CD4-positive, CD25-positive, alpha-beta regulatory T cell (primary cell): ENCODE measurements around the gene NOX3. TPM values are rescaled to one million over a fixed set of nuclear protein-coding genes. Genes with fewer than 3 reads are reported as not detected.
"Not testable (repeated sequence)": the region's sequence is repeated elsewhere in the genome, so short reads cannot be mapped to it uniquely, and the experiment has no call there.

Experiments used
- ATAC-seq, 2 donors: fragments of 150-1000 bp; cut with Tn5 transposase; one replicate each; pipeline ENCODE4 v1.10.0; 2021; ENCODE audit warnings: low read depth in 2 of 2, moderate number of reproducible peaks in 2 of 2, moderate library complexity in 1 of 2
- DNase-seq, 3 donors: peaks; one replicate each; pipeline versions ENCODE4 v3.0.0 to v3.0.0-alpha.2; 2012 to 2022; ENCODE audit warnings: mixed read lengths in 1 of 3
- H3K27ac ChIP-seq: one replicate; pipeline ENCODE4 v1.7.0; 2013; ENCODE audit warnings: mild to moderate bottlenecking, low read length; ENCODE audit not compliant: insufficient read depth, poor library complexity, severe bottlenecking
- H3K27me3 ChIP-seq: one replicate; pipeline ENCODE4 v1.7.0; 2013; ENCODE audit warnings: low read length; ENCODE audit not compliant: control insufficient read depth, insufficient read depth
- H3K36me3 ChIP-seq: one replicate; pipeline ENCODE4 v1.7.0; 2013; ENCODE audit warnings: mild to moderate bottlenecking, low read length, moderate library complexity; ENCODE audit not compliant: control insufficient read depth, insufficient read depth
- H3K4me1 ChIP-seq: 2 replicates; pipeline ENCODE4 v1.7.0; 2013; ENCODE audit warnings: mild to moderate bottlenecking, low read length; ENCODE audit not compliant: insufficient read depth, control insufficient read depth, poor library complexity, severe bottlenecking
- H3K4me3 ChIP-seq: one replicate; pipeline ENCODE4 v1.7.0; 2013; ENCODE audit warnings: low read depth, mild to moderate bottlenecking, low read length, moderate library complexity
- H3K9me3 ChIP-seq, 2 experiments: 1 replicate in 1 of 2; 2 replicates in 1 of 2; pipeline ENCODE4 v1.7.0; 2013; ENCODE audit warnings: low read length in 2 of 2, mild to moderate bottlenecking in 1 of 2, moderate library complexity in 1 of 2; ENCODE audit not compliant: control insufficient read depth in 2 of 2
- H3K27ac Mint-ChIP-seq, 3 donors: one replicate each; pipeline ENCODE4 v1.8.0; 2020 to 2022; ENCODE audit warnings: mild to moderate bottlenecking in 3 of 3, mixed read lengths in 3 of 3, moderate library complexity in 2 of 3
- H3K27me3 Mint-ChIP-seq: one replicate; pipeline ENCODE4 v1.8.0; 2022; ENCODE audit warnings: mild to moderate bottlenecking, mixed read lengths
- H3K36me3 Mint-ChIP-seq: one replicate; pipeline ENCODE4 v1.8.0; 2020; ENCODE audit warnings: mixed read lengths
- H3K4me1 Mint-ChIP-seq, 4 donors: one replicate each; pipeline ENCODE4 v1.8.0; 2020 to 2022; ENCODE audit warnings: mixed read lengths in 4 of 4, mild to moderate bottlenecking in 1 of 4
- H3K4me3 Mint-ChIP-seq, 4 donors: one replicate each; pipeline ENCODE4 v1.8.0; 2020 to 2022; ENCODE audit warnings: mild to moderate bottlenecking in 4 of 4, mixed read lengths in 4 of 4, moderate library complexity in 3 of 4
- H3K9me3 Mint-ChIP-seq, 7 donors: one replicate each; pipeline ENCODE4 v1.8.0; 2020 to 2022; ENCODE audit warnings: mixed read lengths in 7 of 7, mild to moderate bottlenecking in 3 of 7, moderate library complexity in 2 of 7
- polyA plus RNA-seq, 4 donors: library from polyadenylated mRNA; unstranded; fragments of 300-500 nt; fragmentation: Illumina TruSeq; gene quantifications; one replicate each; pipeline ENCODE4 v1.2.3, GENCODE V29; 2021
- total RNA-seq: library from RNA; stranded (reverse); gene quantifications from one replicate; pipeline ENCODE4 v1.2.3, GENCODE V29; 2022

NOX3 gene
- total and polyA plus RNA-seq, 5 donors from 2014 or later: not detected

GRCh38 chr6:155461556-155461955 lies 5.9 kb upstream of the NOX3 start:
- H3K27ac ChIP-seq: no peak overlapping the region
- H3K27me3 Mint-ChIP-seq: no peaks in the 10 kb centered on the region
- no peak for DNase-seq
- no peaks in the 10 kb centered on the region for H3K4me1 ChIP-seq
- no peaks in the 10 kb centered on the region for H3K36me3 ChIP-seq
- H3K27ac Mint-ChIP-seq: no peak overlapping the region
- H3K4me1 Mint-ChIP-seq: no peaks in the 10 kb centered on the region
- no peak for ATAC-seq
- no peaks in the 10 kb centered on the region for H3K36me3 Mint-ChIP-seq
- H3K9me3 Mint-ChIP-seq: peaks cover 0 to 10% (median 3%) of the 10 kb centered on the region in 7 donors
- no peaks in the 10 kb centered on the region for H3K9me3 ChIP-seq
- peaks cover 1% of the 10 kb centered on the region for H3K27me3 ChIP-seq
- H3K4me3 ChIP-seq: no peak overlapping the region
- no peak overlapping the region for H3K4me3 Mint-ChIP-seq

DNA sequence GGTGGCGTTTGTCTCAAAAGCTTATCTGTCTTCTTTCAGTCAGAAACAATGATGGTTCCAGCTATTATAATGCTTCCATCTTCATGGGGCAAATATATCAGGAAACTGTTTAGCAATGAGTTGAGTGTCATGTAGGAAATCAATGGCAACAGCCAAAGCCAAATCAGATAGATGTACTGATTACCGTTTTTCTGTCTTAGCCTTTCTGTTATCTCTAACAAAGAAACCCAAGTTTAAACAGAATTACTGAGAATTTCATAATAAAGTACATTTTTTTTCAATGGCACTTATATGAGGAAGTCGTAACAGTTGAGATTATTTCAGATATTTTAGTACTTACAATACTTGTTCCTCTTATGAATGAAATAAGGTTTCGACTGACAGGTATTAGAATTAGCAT lies 1.2 kb downstream of the NOX3 start:
- DNase-seq (no peak), ATAC-seq (no peak)
- Mint-ChIP-seq H3K36me3 (no peaks in the 10 kb centered on the region), H3K27ac (no peak overlapping the region), H3K27me3 (no peaks in the 10 kb centered on the region), H3K4me3 (no peak overlapping the region), H3K4me1 (peaks cover 0 to 1% (median under 1%) of the 10 kb centered on the region in 4 donors), H3K9me3 (no peaks in the 10 kb centered on the region)
- Histone ChIP-seq H3K4me3 (no peak overlapping the region), H3K27ac (no peak overlapping the region), H3K27me3 (peaks cover 2% of the 10 kb centered on the region), H3K4me1 (no peaks in the 10 kb centered on the region), H3K36me3 (no peaks in the 10 kb centered on the region), H3K9me3 (no peaks in the 10 kb centered on the region)

DNA sequence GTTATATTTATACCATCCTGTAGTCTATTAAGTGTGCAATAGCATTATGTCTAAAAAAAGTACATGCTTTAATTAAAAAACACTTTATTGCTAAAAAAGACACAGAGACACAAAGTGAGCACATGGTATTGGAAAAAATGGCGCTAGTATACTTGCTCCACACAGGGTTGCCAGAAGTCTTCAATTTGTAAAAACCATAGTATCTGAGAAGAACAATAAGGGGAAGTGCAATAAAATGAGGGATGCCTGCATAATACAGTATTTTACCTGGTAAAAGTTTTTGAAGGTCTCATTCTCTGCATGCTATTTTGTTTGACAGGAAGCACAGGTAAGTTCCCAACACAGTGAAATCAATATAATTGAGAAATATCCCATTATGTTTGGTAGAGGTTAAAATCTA lies 1.6 kb downstream of the NOX3 start:
- no peak overlapping the region for H3K27ac Mint-ChIP-seq
- H3K27me3 ChIP-seq: peaks cover 2% of the 10 kb centered on the region
- no peaks in the 10 kb centered on the region for H3K36me3 Mint-ChIP-seq
- no peak overlapping the region for H3K4me3 ChIP-seq
- H3K4me1 ChIP-seq: no peaks in the 10 kb centered on the region
- no peak for DNase-seq
- no peaks in the 10 kb centered on the region for H3K27me3 Mint-ChIP-seq
- H3K9me3 ChIP-seq: no peaks in the 10 kb centered on the region
- no peak overlapping the region for H3K4me3 Mint-ChIP-seq
- no peak for ATAC-seq
- H3K36me3 ChIP-seq: no peaks in the 10 kb centered on the region
- peaks cover 0 to 5% (median 1%) of the 10 kb centered on the region in 4 donors for H3K4me1 Mint-ChIP-seq
- no peak overlapping the region for H3K27ac ChIP-seq
- H3K9me3 Mint-ChIP-seq: no peaks in the 10 kb centered on the region

GRCh38 chr6:155452576-155452975 lies 3.1 kb downstream of the NOX3 start:
- H3K4me1 ChIP-seq: no peaks in the 10 kb centered on the region
- Mint-ChIP-seq H3K9me3 (no peaks in the 10 kb centered on the region), H3K27me3 (no peaks in the 10 kb centered on the region), H3K4me3 (no peak overlapping the region), H3K36me3 (no peaks in the 10 kb centered on the region), H3K4me1 (peaks cover 0 to 5% (median 1%) of the 10 kb centered on the region in 4 donors), H3K27ac (no peak overlapping the region)
- peaks cover 2% of the 10 kb centered on the region for H3K27me3 ChIP-seq
- no peak overlapping the region for H3K27ac ChIP-seq
- DNase-seq: no peak
- H3K9me3 ChIP-seq: no peaks in the 10 kb centered on the region
- ATAC-seq: no peak
- H3K4me3 ChIP-seq: no peak overlapping the region
- no peaks in the 10 kb centered on the region for H3K36me3 ChIP-seq

- not testable (repeated sequence) for ATAC-seq, H3K27ac Mint-ChIP-seq, DNase-seq, H3K9me3 Mint-ChIP-seq, H3K9me3 ChIP-seq, H3K36me3 Mint-ChIP-seq, H3K27me3 ChIP-seq, H3K27ac ChIP-seq, H3K4me1 ChIP-seq, H3K4me3 Mint-ChIP-seq, H3K27me3 Mint-ChIP-seq, H3K4me3 ChIP-seq, H3K4me1 Mint-ChIP-seq, H3K36me3 ChIP-seq
These were observed 4.1 kb downstream of the NOX3 start for GRCh38 chr6:155451530-155451929.

- H3K9me3 ChIP-seq: no peaks in the 10 kb centered on the region
These were observed 5.4 kb downstream of the NOX3 start for GRCh38 chr6:155450240-155450581.

GRCh38 chr6:155449450-155450239 lies 6.0 kb downstream of the NOX3 start:
- DNase-seq (no peak), ATAC-seq (no peak)
- no peaks in the 10 kb centered on the region for H3K9me3 ChIP-seq
- Mint-ChIP-seq H3K36me3 (no peaks in the 10 kb centered on the region), H3K27ac (no peak overlapping the region), H3K4me1 (peaks cover 0 to 5% (median 1%) of the 10 kb centered on the region in 4 donors), H3K4me3 (no peak overlapping the region), H3K27me3 (no peaks in the 10 kb centered on the region), H3K9me3 (no peaks in the 10 kb centered on the region)
- no peak overlapping the region for H3K27ac ChIP-seq
- H3K4me1 ChIP-seq: no peaks in the 10 kb centered on the region
- H3K4me3 ChIP-seq: no peak overlapping the region
- H3K36me3 ChIP-seq: no peaks in the 10 kb centered on the region
- peaks cover under 1% of the 10 kb centered on the region for H3K27me3 ChIP-seq

More at GRCh38 chr6:155450240-155450581, 5.4 kb downstream of the NOX3 start:
- H3K27ac Mint-ChIP-seq: no peak overlapping the region
- no peaks in the 10 kb centered on the region for H3K36me3 Mint-ChIP-seq
- no peaks in the 10 kb centered on the region for H3K9me3 Mint-ChIP-seq
- Histone ChIP-seq H3K36me3 (no peaks in the 10 kb centered on the region), H3K4me3 (no peak overlapping the region), H3K4me1 (no peaks in the 10 kb centered on the region), H3K27me3 (peaks cover 2% of the 10 kb centered on the region), H3K27ac (no peak overlapping the region)
- H3K4me1 Mint-ChIP-seq: peaks cover 0 to 5% (median 1%) of the 10 kb centered on the region in 4 donors
- DNase-seq (no peak), ATAC-seq (no peak)
- no peaks in the 10 kb centered on the region for H3K27me3 Mint-ChIP-seq
- H3K4me3 Mint-ChIP-seq: no peak overlapping the region
